ENCODE results near the gene CCNF.

CCNF gene

DNA sequence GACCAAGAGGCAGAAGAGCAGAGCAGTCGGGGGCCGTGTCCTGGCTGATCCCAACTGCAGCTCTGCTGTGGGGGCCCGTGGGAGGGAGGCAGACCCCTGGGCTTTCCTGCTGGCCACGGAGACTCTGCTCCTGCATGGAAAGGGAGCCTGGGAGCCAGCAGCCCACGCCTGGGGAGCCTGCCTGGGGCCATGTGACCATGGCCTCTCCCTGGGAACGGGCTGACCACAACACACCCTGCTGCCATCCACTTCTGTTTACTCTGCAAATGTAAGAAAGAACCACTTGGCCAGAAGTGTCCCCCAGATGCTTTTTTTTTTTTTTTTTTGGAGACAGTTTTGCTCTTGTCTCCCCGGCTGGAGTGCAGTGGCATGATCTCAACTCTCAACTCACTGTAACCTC lies 28.7 kb downstream of the CCNF start:
- Histone ChIP-seq H3K27me3 (ENCODE audit: insufficient read depth, low read length) (no peaks in the 10 kb centered on the region), H3K4me3 (ENCODE audit: low read depth, low read length, poor library complexity, severe bottlenecking) (no peak overlapping the region), H3K36me3 (ENCODE audit: insufficient read depth, low read length) (peaks cover 55% of the 10 kb centered on the region), H3K27ac (ENCODE audit: low read depth, low read length, poor library complexity, severe bottlenecking) (peak overlapping the region; percentile 33), H3K9ac (ENCODE audit: low read length) (no peak overlapping the region), H3K9me2 (ENCODE audit: low read depth, low read length) (no peaks in the 10 kb centered on the region), H2AFZ (ENCODE audit: low read length) (no peak overlapping the region), H3K9me3 (ENCODE audit: low read length) (no peaks in the 10 kb centered on the region), H3K4me1 (ENCODE audit: insufficient read depth, low read length, severe bottlenecking) (peaks cover 28% of the 10 kb centered on the region), H3K79me2 (ENCODE audit: insufficient read depth, low read length) (no peaks in the 10 kb centered on the region), H4K20me1 (ENCODE audit: insufficient read depth, low read length) (no peaks in the 10 kb centered on the region), H3F3A (ENCODE audit: insufficient read depth, low read length) (0 out of 2 replicates have a peak, but pooled peaks cover 4% of the 10 kb centered on the region), H3K4me2 (ENCODE audit: low read length) (no peak overlapping the region)
- TF ChIP-seq, protein P1, sequence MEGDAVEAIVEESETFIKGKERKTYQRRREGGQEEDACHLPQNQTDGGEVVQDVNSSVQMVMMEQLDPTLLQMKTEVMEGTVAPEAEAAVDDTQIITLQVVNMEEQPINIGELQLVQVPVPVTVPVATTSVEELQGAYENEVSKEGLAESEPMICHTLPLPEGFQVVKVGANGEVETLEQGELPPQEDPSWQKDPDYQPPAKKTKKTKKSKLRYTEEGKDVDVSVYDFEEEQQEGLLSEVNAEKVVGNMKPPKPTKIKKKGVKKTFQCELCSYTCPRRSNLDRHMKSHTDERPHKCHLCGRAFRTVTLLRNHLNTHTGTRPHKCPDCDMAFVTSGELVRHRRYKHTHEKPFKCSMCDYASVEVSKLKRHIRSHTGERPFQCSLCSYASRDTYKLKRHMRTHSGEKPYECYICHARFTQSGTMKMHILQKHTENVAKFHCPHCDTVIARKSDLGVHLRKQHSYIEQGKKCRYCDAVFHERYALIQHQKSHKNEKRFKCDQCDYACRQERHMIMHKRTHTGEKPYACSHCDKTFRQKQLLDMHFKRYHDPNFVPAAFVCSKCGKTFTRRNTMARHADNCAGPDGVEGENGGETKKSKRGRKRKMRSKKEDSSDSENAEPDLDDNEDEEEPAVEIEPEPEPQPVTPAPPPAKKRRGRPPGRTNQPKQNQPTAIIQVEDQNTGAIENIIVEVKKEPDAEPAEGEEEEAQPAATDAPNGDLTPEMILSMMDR (IDR thresholded peaks at IDR 0.05; ENCODE audit: low read length), result no peak
- no peak for TF ChIP-seq EZH2 (IDR thresholded peaks at IDR 0.05; ENCODE audit: borderline replicate concordance, low read length)

DNA sequence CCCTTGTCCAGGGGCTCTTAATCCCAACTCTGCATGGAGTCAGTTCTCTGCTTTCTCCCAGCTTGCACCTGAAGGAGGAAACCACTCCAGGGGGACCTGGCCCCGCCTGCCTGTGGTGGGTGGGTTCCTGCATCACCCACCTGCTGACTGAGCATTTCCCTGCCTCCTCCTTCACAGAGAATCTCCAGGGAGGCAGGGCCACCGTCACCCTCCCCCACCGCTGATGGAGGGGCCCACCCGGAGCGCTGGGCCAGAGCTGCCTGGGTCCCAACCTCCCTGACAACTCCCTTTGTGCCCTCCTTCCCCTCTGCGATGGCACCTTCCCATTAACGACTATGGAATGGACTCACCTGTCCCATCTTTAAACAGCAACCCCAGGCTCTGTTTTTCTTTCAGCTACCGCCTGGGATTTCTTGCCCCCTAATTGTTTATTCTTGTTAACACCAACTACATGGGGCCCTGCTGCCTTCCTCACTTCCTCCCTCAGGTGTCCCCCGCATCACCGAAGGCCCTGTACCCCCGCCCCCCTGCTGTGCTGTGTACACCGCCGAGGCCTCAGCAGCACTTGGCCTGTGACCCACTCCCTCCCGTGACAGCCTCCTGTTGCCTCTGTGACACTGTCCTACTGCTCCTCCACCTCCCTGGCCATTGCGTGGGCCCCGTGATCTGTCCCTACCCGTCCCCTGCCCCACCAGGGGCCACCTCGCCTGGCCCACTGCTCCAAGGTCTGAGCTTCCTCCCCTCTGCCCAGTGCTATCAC lies 29.8 kb downstream of the CCNF start:
- Histone ChIP-seq H3K9me3 (ENCODE audit: low read length) (no peaks in the 10 kb centered on the region), H3K36me3 (ENCODE audit: insufficient read depth, low read length) (peaks cover 48% of the 10 kb centered on the region)
- no peak for TF ChIP-seq EZH2 (IDR thresholded peaks at IDR 0.05; ENCODE audit: borderline replicate concordance, low read length)
- TF ChIP-seq, protein P1 (IDR thresholded peaks at IDR 0.05; ENCODE audit: low read length), result no peak

DNA sequence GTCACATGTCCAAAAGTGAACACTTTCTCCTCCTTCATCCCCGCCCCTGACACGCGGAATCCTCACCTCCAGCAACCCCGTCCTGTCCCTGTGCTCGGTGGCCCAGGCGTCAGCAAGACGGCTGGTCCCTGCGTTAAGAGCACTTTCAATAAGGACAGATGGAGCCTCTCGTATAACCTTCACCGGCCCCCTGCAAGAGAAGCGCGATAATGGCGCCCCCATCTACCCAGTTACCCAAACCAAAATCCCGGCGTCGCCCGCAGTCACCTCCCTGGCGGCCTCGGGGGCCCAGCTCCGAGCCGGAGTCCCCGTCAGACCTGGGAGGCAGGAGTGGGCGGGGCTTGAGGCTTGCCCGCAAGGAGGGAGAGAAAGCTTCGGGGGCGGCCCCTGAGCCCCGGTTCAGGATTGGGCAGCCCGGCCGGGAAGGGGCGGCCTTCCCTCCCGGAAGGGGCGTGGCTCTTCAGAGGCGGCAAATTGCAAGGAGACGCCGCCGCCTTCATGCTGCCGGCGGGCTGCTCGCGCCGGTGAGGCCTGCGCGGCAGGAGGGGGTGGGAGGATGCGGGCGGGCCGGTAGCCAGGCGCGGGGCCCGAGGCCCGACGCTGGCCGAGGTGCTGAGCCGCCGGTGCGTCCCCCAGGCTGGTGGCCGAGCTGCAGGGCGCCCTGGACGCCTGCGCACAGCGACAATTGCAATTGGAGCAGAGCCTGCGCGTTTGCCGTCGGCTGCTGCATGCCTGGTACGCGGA lies 30.6 kb downstream of the CCNF start, which contains the start of gene TEDC2:
Gene TEDC2, plus strand, starts transcription at position 463 of the 744 bp plus-strand sequence. Its CDS starts 36 bp downstream, at position 499.
- Histone ChIP-seq H3K4me2 (ENCODE audit: low read length) (peak within 1 kb of the TSS; percentile 95), H3K27ac (ENCODE audit: low read depth, low read length, poor library complexity, severe bottlenecking) (peak within 1 kb of the TSS; percentile 38), H3K27me3 (ENCODE audit: insufficient read depth, low read length) (no peaks in the 10 kb centered on the region), H3K9ac (ENCODE audit: low read length) (peak within 1 kb of the TSS; percentile 75), H2AFZ (ENCODE audit: low read length) (no peak within 1 kb of the TSS), H4K20me1 (ENCODE audit: insufficient read depth, low read length) (no peaks in the 10 kb centered on the region), H3F3A (ENCODE audit: insufficient read depth, low read length) (0 out of 2 replicates have a peak, but pooled peaks cover 4% of the 10 kb centered on the region), H3K4me1 (ENCODE audit: insufficient read depth, low read length, severe bottlenecking) (peaks cover 28% of the 10 kb centered on the region), H3K36me3 (ENCODE audit: insufficient read depth, low read length) (peaks cover 42% of the 10 kb centered on the region), H3K9me3 (ENCODE audit: low read length) (no peaks in the 10 kb centered on the region), H3K9me2 (ENCODE audit: low read depth, low read length) (no peaks in the 10 kb centered on the region), H3K79me2 (ENCODE audit: insufficient read depth, low read length) (no peaks in the 10 kb centered on the region), H3K4me3 (ENCODE audit: low read depth, low read length, poor library complexity, severe bottlenecking) (peak within 1 kb of the TSS; percentile 68)
- TF ChIP-seq EZH2 (IDR thresholded peaks at IDR 0.05; ENCODE audit: borderline replicate concordance, low read length), result no peak
- TF ChIP-seq, protein P1 (IDR thresholded peaks at IDR 0.05; ENCODE audit: low read length), result no peak

More for the DNA sequence above, 29.8 kb downstream of the CCNF start:
- Histone ChIP-seq H3K9ac (ENCODE audit: low read length) (peak overlapping the region; percentile 75), H3F3A (ENCODE audit: insufficient read depth, low read length) (0 out of 2 replicates have a peak, but pooled peaks cover 4% of the 10 kb centered on the region), H3K4me1 (ENCODE audit: insufficient read depth, low read length, severe bottlenecking) (peaks cover 28% of the 10 kb centered on the region), H3K27ac (ENCODE audit: low read depth, low read length, poor library complexity, severe bottlenecking) (peak overlapping the region; percentile 38), H3K79me2 (ENCODE audit: insufficient read depth, low read length) (no peaks in the 10 kb centered on the region), H3K4me3 (ENCODE audit: low read depth, low read length, poor library complexity, severe bottlenecking) (peak overlapping the region; percentile 68), H4K20me1 (ENCODE audit: insufficient read depth, low read length) (no peaks in the 10 kb centered on the region), H3K9me2 (ENCODE audit: low read depth, low read length) (no peaks in the 10 kb centered on the region), H2AFZ (ENCODE audit: low read length) (no peak overlapping the region), H3K27me3 (ENCODE audit: insufficient read depth, low read length) (no peaks in the 10 kb centered on the region), H3K4me2 (ENCODE audit: low read length) (peak overlapping the region; percentile 95)
